ENCODE results near the gene ATG9A.
"Not testable (repeated sequence)": the region's sequence is repeated elsewhere in the genome, so short reads cannot be mapped to it uniquely, and the experiment has no call there.

DNA sequence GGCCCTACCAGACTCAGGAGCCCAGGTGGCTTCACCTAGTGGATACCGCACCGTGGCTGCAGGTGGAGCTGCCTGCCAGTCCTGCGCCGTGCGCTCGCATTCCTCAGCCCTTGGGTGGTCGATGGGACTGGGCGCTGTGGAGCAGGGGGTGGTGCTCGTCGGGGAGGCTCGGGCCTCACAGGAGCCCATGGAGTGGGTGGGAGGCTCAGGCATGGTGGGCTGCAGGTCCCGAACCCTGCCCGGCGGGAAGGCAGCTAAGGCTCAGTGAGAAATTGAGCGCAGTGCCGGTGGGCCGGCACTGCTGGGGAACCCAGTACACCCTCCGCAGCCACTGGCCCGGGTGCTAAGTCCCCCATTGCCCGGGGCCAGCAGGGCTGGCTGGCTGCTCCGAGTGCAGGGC lies 28.1 kb downstream of the ATG9A start:
- TF ChIP-seq, protein P1, sequence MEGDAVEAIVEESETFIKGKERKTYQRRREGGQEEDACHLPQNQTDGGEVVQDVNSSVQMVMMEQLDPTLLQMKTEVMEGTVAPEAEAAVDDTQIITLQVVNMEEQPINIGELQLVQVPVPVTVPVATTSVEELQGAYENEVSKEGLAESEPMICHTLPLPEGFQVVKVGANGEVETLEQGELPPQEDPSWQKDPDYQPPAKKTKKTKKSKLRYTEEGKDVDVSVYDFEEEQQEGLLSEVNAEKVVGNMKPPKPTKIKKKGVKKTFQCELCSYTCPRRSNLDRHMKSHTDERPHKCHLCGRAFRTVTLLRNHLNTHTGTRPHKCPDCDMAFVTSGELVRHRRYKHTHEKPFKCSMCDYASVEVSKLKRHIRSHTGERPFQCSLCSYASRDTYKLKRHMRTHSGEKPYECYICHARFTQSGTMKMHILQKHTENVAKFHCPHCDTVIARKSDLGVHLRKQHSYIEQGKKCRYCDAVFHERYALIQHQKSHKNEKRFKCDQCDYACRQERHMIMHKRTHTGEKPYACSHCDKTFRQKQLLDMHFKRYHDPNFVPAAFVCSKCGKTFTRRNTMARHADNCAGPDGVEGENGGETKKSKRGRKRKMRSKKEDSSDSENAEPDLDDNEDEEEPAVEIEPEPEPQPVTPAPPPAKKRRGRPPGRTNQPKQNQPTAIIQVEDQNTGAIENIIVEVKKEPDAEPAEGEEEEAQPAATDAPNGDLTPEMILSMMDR (conservative IDR thresholded peaks at IDR 0.05 in 1 of 2, IDR thresholded peaks at IDR 0.05 in 1 of 2; ENCODE audit: extremely low read depth in 1 of 2, insufficient read depth in 1 of 2, low read depth in 1 of 2, low read length in 2 of 2): not testable (repeated sequence)
- not testable (repeated sequence) for TF ChIP-seq EZH2 (IDR thresholded peaks at IDR 0.05; ENCODE audit: borderline replicate concordance, low read length)
